Immature natural killer cell (primary cell): ENCODE measurements around the gene P2RX4. TPM values are rescaled to one million over a fixed set of nuclear protein-coding genes. Genes with fewer than 3 reads are reported as not detected.
"Not testable (repeated sequence)": the region's sequence is repeated elsewhere in the genome, so short reads cannot be mapped to it uniquely, and the experiment has no call there.

Experiments used
- DNase-seq, 3 donors: peaks; one replicate each; pipeline ENCODE4 v3.0.0; 2022; ENCODE audit warnings: mixed read lengths in 1 of 3
- H3K27ac Mint-ChIP-seq, 6 donors: one replicate each; pipeline ENCODE4 v1.8.0; 2020; ENCODE audit warnings: mixed read lengths in 6 of 6, mild to moderate bottlenecking in 5 of 6, inconsistent platforms in 4 of 6, moderate library complexity in 3 of 6
- H3K27me3 Mint-ChIP-seq, 3 donors: one replicate each; pipeline ENCODE4 v1.8.0; 2020 to 2021; ENCODE audit warnings: low read depth in 3 of 3, mild to moderate bottlenecking in 3 of 3, mixed read lengths in 3 of 3, moderate library complexity in 3 of 3, inconsistent platforms in 1 of 3
- H3K36me3 Mint-ChIP-seq, 3 donors: one replicate each; pipeline ENCODE4 v1.8.0; 2020; ENCODE audit warnings: mixed read lengths in 3 of 3, inconsistent platforms in 2 of 3, mild to moderate bottlenecking in 2 of 3
- H3K4me1 Mint-ChIP-seq, 2 donors: one replicate each; pipeline ENCODE4 v1.8.0; 2020; ENCODE audit warnings: inconsistent platforms in 2 of 2, mild to moderate bottlenecking in 2 of 2, mixed read lengths in 2 of 2, moderate library complexity in 1 of 2
- H3K4me3 Mint-ChIP-seq, 5 donors: one replicate each; pipeline ENCODE4 v1.8.0; 2020; ENCODE audit warnings: mild to moderate bottlenecking in 5 of 5, mixed read lengths in 5 of 5, inconsistent platforms in 3 of 5, moderate library complexity in 3 of 5
- H3K9me3 Mint-ChIP-seq, 6 donors: one replicate each; pipeline ENCODE4 v1.8.0; 2020; ENCODE audit warnings: mild to moderate bottlenecking in 6 of 6, mixed read lengths in 6 of 6, inconsistent platforms in 4 of 6, moderate library complexity in 3 of 6
- polyA plus RNA-seq, 3 donors: library from polyadenylated mRNA; unstranded; fragments of 300-500 nt; fragmentation: Illumina TruSeq; gene quantifications; one replicate each; pipeline ENCODE4 v1.2.3, GENCODE V29; 2021

The P2RX4 gene
- polyA plus RNA-seq, 3 donors from 2014 or later = 38.2 to 49.0 (median 47.7) TPM

- no peak overlapping the region for H3K4me3 Mint-ChIP-seq
- H3K4me1 Mint-ChIP-seq = peaks cover 7 to 9% of the 10 kb centered on the region in 2 donors
- H3K9me3 Mint-ChIP-seq = no peaks in the 10 kb centered on the region
- no peak overlapping the region for H3K27ac Mint-ChIP-seq
- H3K36me3 Mint-ChIP-seq = no peaks in the 10 kb centered on the region
- no peak for DNase-seq
- H3K27me3 Mint-ChIP-seq = peaks cover 0 to 3% (median 0%) of the 10 kb centered on the region in 3 donors
Observed at GRCh38 chr12:121198949-121199348, 11.0 kb upstream of the P2RX4 start.

GRCh38 chr12:121201140-121201539, 8.8 kb upstream of the P2RX4 start:
- H3K36me3 Mint-ChIP-seq, H3K9me3 Mint-ChIP-seq: not testable (repeated sequence)

GRCh38 chr12:121202407-121203355, 7.2 kb upstream of the P2RX4 start:
- no peaks in the 10 kb centered on the region for H3K36me3 Mint-ChIP-seq
- H3K9me3 Mint-ChIP-seq = no peaks in the 10 kb centered on the region
- peaks cover 0 to 2% (median 0%) of the 10 kb centered on the region in 3 donors for H3K27me3 Mint-ChIP-seq
- no peak for DNase-seq
- peaks cover 4 to 6% of the 10 kb centered on the region in 2 donors for H3K4me1 Mint-ChIP-seq
- no peak overlapping the region for H3K27ac Mint-ChIP-seq
- H3K4me3 Mint-ChIP-seq = no peak overlapping the region

More at GRCh38 chr12:121201140-121201539, 8.8 kb upstream of the P2RX4 start:
- H3K27ac Mint-ChIP-seq, H3K4me3 Mint-ChIP-seq, DNase-seq, H3K27me3 Mint-ChIP-seq: not testable (repeated sequence)
- peaks cover 9 to 11% of the 10 kb centered on the region in 2 donors for H3K4me1 Mint-ChIP-seq

- H3K36me3 Mint-ChIP-seq = no peaks in the 10 kb centered on the region
- no peak overlapping the region for H3K27ac Mint-ChIP-seq
- no peak overlapping the region for H3K4me3 Mint-ChIP-seq
- peaks cover 0 to 2% (median 2%) of the 10 kb centered on the region in 3 donors for H3K27me3 Mint-ChIP-seq
- no peaks in the 10 kb centered on the region for H3K9me3 Mint-ChIP-seq
- DNase-seq = no peak
- H3K4me1 Mint-ChIP-seq = peaks cover 0 to 4% of the 10 kb centered on the region in 2 donors
Observed at GRCh38 chr12:121203482-121203881, 6.4 kb upstream of the P2RX4 start.

GRCh38 chr12:121205491-121205890, 4.4 kb upstream of the P2RX4 start:
- no peaks in the 10 kb centered on the region for H3K36me3 Mint-ChIP-seq
- H3K4me3 Mint-ChIP-seq = no peak overlapping the region
- H3K27ac Mint-ChIP-seq = no peak overlapping the region

GRCh38 chr12:121208571-121208970, 1.4 kb upstream of the P2RX4 start:
- H3K9me3 Mint-ChIP-seq, H3K36me3 Mint-ChIP-seq, DNase-seq: not testable (repeated sequence)
- H3K27ac Mint-ChIP-seq = peak overlapping the region in 5 of 6 donors; percentile 40 to 99 (median 85)
- peaks cover 7 to 12% (median 7%) of the 10 kb centered on the region in 3 donors for H3K27me3 Mint-ChIP-seq
- peaks cover 13 to 14% of the 10 kb centered on the region in 2 donors for H3K4me1 Mint-ChIP-seq
- peak overlapping the region; percentile 26 to 79 (median 63) for H3K4me3 Mint-ChIP-seq

More at GRCh38 chr12:121205491-121205890, 4.4 kb upstream of the P2RX4 start:
- Mint-ChIP-seq H3K27me3 (peaks cover under 1 to 7% (median under 1%) of the 10 kb centered on the region in 3 donors), H3K9me3 (no peaks in the 10 kb centered on the region), H3K4me1 (peaks cover 3 to 5% of the 10 kb centered on the region in 2 donors)
- DNase-seq = no peak

- peaks cover 1 to 2% (median 1%) of the 10 kb centered on the region in 3 donors for H3K36me3 Mint-ChIP-seq
- H3K27me3 Mint-ChIP-seq = peaks cover 7 to 12% (median 7%) of the 10 kb centered on the region in 3 donors
- no peak for DNase-seq
- H3K9me3 Mint-ChIP-seq = no peaks in the 10 kb centered on the region
- peaks cover 14 to 16% of the 10 kb centered on the region in 2 donors for H3K4me1 Mint-ChIP-seq
- H3K4me3 Mint-ChIP-seq = peak overlapping the region; percentile 63 to 79 (median 71)
- H3K27ac Mint-ChIP-seq = peak overlapping the region; percentile 48 to 99 (median 81)
Observed at GRCh38 chr12:121209221-121209620, 708 bp upstream of the P2RX4 start.

- Mint-ChIP-seq H3K27ac (no peak overlapping the region), H3K36me3 (peaks cover 5 to 9% (median 8%) of the 10 kb centered on the region in 3 donors), H3K9me3 (no peaks in the 10 kb centered on the region), H3K27me3 (peaks cover 7 to 12% (median 7%) of the 10 kb centered on the region in 3 donors), H3K4me1 (peaks cover 24 to 30% of the 10 kb centered on the region in 2 donors), H3K4me3 (no peak overlapping the region)
- DNase-seq = no peak
Observed at GRCh38 chr12:121212875-121213274, 2.9 kb downstream of the P2RX4 start.

GRCh38 chr12:121214166-121214777, 4.3 kb downstream of the P2RX4 start:
- peaks cover 7 to 8% (median 7%) of the 10 kb centered on the region in 3 donors for H3K27me3 Mint-ChIP-seq
- H3K4me1 Mint-ChIP-seq = peaks cover 24 to 30% of the 10 kb centered on the region in 2 donors
- peaks cover 5 to 12% (median 8%) of the 10 kb centered on the region in 3 donors for H3K36me3 Mint-ChIP-seq
- H3K27ac Mint-ChIP-seq = peak overlapping the region in 5 of 6 donors; percentile 2 to 69 (median 33)
- H3K9me3 Mint-ChIP-seq = no peaks in the 10 kb centered on the region
- H3K4me3 Mint-ChIP-seq = no peak overlapping the region
- DNase-seq = no peak

- Mint-ChIP-seq H3K36me3 (peaks cover 8 to 12% (median 9%) of the 10 kb centered on the region in 3 donors), H3K4me1 (peaks cover 23 to 30% of the 10 kb centered on the region in 2 donors), H3K27ac (peak overlapping the region in 5 of 6 donors; percentile 2 to 61 (median 30)), H3K4me3 (peak overlapping the region in 1 of 5 donors; percentile 7), H3K9me3 (no peaks in the 10 kb centered on the region), H3K27me3 (peaks cover 6 to 7% (median 7%) of the 10 kb centered on the region in 3 donors)
- DNase-seq = no peak
Observed at GRCh38 chr12:121214855-121215745, 5.2 kb downstream of the P2RX4 start.

- H3K27me3 Mint-ChIP-seq = peaks cover 0 to 2% (median 1%) of the 10 kb centered on the region in 3 donors
- H3K4me1 Mint-ChIP-seq = peaks cover 15 to 24% of the 10 kb centered on the region in 2 donors
- H3K36me3 Mint-ChIP-seq = peaks cover 8 to 12% (median 9%) of the 10 kb centered on the region in 3 donors
- H3K27ac Mint-ChIP-seq = no peak overlapping the region
- no peak for DNase-seq
- H3K4me3 Mint-ChIP-seq = no peak overlapping the region
- H3K9me3 Mint-ChIP-seq = no peaks in the 10 kb centered on the region
Observed at GRCh38 chr12:121216102-121216501, 6.2 kb downstream of the P2RX4 start.

- Mint-ChIP-seq H3K27ac (peak overlapping the region in 1 of 6 donors; percentile 31), H3K4me3 (no peak overlapping the region), H3K36me3 (peaks cover 8 to 12% (median 9%) of the 10 kb centered on the region in 3 donors), H3K4me1 (peaks cover 12 to 20% of the 10 kb centered on the region in 2 donors), H3K9me3 (no peaks in the 10 kb centered on the region), H3K27me3 (no peaks in the 10 kb centered on the region)
- no peak for DNase-seq
Observed at GRCh38 chr12:121217063-121217462, 7.1 kb downstream of the P2RX4 start.

GRCh38 chr12:121217761-121218160, 7.8 kb downstream of the P2RX4 start:
- peaks cover 8 to 12% (median 9%) of the 10 kb centered on the region in 3 donors for H3K36me3 Mint-ChIP-seq
- H3K4me1 Mint-ChIP-seq = peaks cover 13 to 23% of the 10 kb centered on the region in 2 donors
- H3K4me3 Mint-ChIP-seq = no peak overlapping the region
- no peaks in the 10 kb centered on the region for H3K27me3 Mint-ChIP-seq
- no peaks in the 10 kb centered on the region for H3K9me3 Mint-ChIP-seq
- H3K27ac Mint-ChIP-seq = peak overlapping the region in 2 of 6 donors; percentile 28 to 29
- no peak for DNase-seq
